Memory B cell (primary cell): ENCODE results near the gene TRPM3.
"Not testable (repeated sequence)": the region's sequence is repeated elsewhere in the genome, so short reads cannot be mapped to it uniquely, and the experiment has no call there.

Source experiments
- ATAC-seq: fragments of 150-1000 bp; cut with Tn5 transposase; 2 replicates; pipeline ENCODE4 v1.10.0; 2021; ENCODE audit warnings: low read depth, mild to moderate bottlenecking, moderate library complexity
- DNase-seq, 2 donors: peaks; one replicate each; pipeline ENCODE4 v3.0.0; 2022; ENCODE audit warnings: low spot score in 2 of 2
- H3K27ac Mint-ChIP-seq: one replicate; pipeline ENCODE4 v1.8.0; 2022; ENCODE audit warnings: mild to moderate bottlenecking, moderate library complexity, mixed read lengths
- H3K27me3 Mint-ChIP-seq: one replicate; pipeline ENCODE4 v1.8.0; 2022; ENCODE audit warnings: mixed read lengths
- H3K36me3 Mint-ChIP-seq: one replicate; pipeline ENCODE4 v1.8.0; 2022; ENCODE audit warnings: mild to moderate bottlenecking, mixed read lengths
- H3K4me1 Mint-ChIP-seq: one replicate; pipeline ENCODE4 v1.8.0; 2022; ENCODE audit warnings: mixed read lengths
- H3K4me3 Mint-ChIP-seq: one replicate; pipeline ENCODE4 v1.8.0; 2022; ENCODE audit warnings: mild to moderate bottlenecking, moderate library complexity, mixed read lengths
- H3K9me3 Mint-ChIP-seq: one replicate; pipeline ENCODE4 v1.8.0; 2022; ENCODE audit warnings: mixed read lengths

TRPM3 gene

GRCh38 chr9:70668751-70669150 is 452.7 kb downstream of the TRPM3 start:
- H3K4me1 Mint-ChIP-seq = peaks cover 2% of the 10 kb centered on the region
- H3K36me3 Mint-ChIP-seq = no peaks in the 10 kb centered on the region
- H3K27me3 Mint-ChIP-seq = peaks cover 2% of the 10 kb centered on the region
- H3K4me3 Mint-ChIP-seq = no peak overlapping the region
- DNase-seq (no peak), ATAC-seq (no peak)
- peaks cover 1% of the 10 kb centered on the region for H3K9me3 Mint-ChIP-seq
- H3K27ac Mint-ChIP-seq = no peak overlapping the region

- H3K36me3 Mint-ChIP-seq = no peaks in the 10 kb centered on the region
- H3K4me1 Mint-ChIP-seq = no peaks in the 10 kb centered on the region
- ATAC-seq (no peak), DNase-seq (no peak)
- H3K27me3 Mint-ChIP-seq = no peaks in the 10 kb centered on the region
- H3K9me3 Mint-ChIP-seq = peaks cover 7% of the 10 kb centered on the region
- no peak overlapping the region for H3K27ac Mint-ChIP-seq
- H3K4me3 Mint-ChIP-seq = no peak overlapping the region
Observed at GRCh38 chr9:70658765-70659164, 462.7 kb downstream of the TRPM3 start.

DNA sequence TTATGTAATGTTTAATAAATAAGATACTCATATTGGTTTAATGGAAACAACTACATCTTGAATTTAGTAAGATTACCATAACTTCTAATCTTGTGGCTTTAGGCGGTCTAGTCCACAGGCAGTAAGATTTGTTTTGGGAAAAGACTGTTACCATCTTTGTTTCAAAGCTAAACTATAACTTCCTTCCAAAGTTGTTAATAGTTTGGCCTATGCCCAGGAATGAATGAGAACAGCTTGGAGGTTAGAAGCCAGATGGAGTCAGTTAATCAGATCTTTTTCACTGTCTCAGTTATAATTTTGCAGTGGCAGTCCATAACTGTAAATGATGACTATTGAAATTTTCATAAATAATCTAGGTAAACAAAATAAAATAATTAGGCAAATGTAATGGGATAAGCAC is 465.1 kb downstream of the TRPM3 start:
- no peaks in the 10 kb centered on the region for H3K27me3 Mint-ChIP-seq
- H3K9me3 Mint-ChIP-seq = peaks cover 5% of the 10 kb centered on the region
- H3K4me3 Mint-ChIP-seq = no peak overlapping the region
- DNase-seq = no peak
- H3K4me1 Mint-ChIP-seq = no peaks in the 10 kb centered on the region
- ATAC-seq = no peak
- H3K36me3 Mint-ChIP-seq = no peaks in the 10 kb centered on the region
- no peak overlapping the region for H3K27ac Mint-ChIP-seq

GRCh38 chr9:70654144-70654543 is 467.3 kb downstream of the TRPM3 start:
- ATAC-seq (no peak), DNase-seq (no peak)
- Mint-ChIP-seq H3K27me3 (no peaks in the 10 kb centered on the region), H3K9me3 (peaks cover 3% of the 10 kb centered on the region), H3K4me1 (no peaks in the 10 kb centered on the region), H3K4me3 (no peak overlapping the region), H3K27ac (no peak overlapping the region), H3K36me3 (no peaks in the 10 kb centered on the region)

- DNase-seq, H3K27ac Mint-ChIP-seq, H3K27me3 Mint-ChIP-seq, H3K36me3 Mint-ChIP-seq, H3K9me3 Mint-ChIP-seq, H3K4me1 Mint-ChIP-seq, ATAC-seq, H3K4me3 Mint-ChIP-seq: not testable (repeated sequence)
Observed at GRCh38 chr9:70644627-70645026, 476.8 kb downstream of the TRPM3 start.

DNA sequence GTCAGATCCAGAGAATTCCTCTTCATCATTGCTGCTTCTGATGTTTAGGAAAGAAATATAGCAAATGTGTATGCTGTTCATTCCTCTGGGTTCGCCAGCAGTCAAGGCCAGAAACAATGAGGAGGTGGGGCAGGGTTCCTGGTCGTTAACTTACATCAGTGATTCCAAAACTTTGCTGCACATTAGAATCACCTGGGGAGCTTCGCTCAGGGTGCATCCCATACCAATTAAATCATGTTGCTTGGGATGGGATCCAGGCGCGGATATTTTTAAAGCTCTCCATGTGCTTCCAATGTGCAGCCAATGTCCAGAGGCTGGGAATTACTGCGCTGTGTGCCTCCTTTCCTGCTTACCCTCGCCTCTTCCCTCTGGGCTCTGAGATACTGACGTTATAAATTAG is 479.1 kb downstream of the TRPM3 start:
- no peaks in the 10 kb centered on the region for H3K9me3 Mint-ChIP-seq
- no peak overlapping the region for H3K27ac Mint-ChIP-seq
- ATAC-seq (no peak), DNase-seq (no peak)
- peaks cover 12% of the 10 kb centered on the region for H3K27me3 Mint-ChIP-seq
- no peak overlapping the region for H3K4me3 Mint-ChIP-seq
- H3K36me3 Mint-ChIP-seq = no peaks in the 10 kb centered on the region
- no peaks in the 10 kb centered on the region for H3K4me1 Mint-ChIP-seq

DNA sequence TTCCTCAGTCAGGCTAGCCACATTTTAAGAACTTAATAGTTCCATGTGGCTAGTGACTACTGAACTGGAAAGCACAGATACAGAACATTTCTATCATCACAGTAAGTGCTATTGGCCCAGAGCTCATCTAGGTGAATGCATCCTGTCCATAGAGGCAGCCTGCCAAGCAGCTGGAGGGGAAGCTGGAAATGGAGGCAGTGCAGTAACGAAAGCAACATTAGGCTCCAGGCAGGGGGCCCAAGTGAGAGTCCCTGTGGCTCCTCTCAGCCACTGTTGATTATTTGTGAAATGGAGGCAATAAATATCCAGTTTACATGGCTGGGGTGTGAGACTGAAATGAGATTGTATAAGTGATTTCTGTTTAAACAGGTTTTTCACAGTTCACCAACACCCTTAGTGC is 479.8 kb downstream of the TRPM3 start:
- Mint-ChIP-seq H3K27ac (no peak overlapping the region), H3K36me3 (no peaks in the 10 kb centered on the region), H3K4me3 (no peak overlapping the region), H3K9me3 (no peaks in the 10 kb centered on the region), H3K27me3 (peaks cover 12% of the 10 kb centered on the region), H3K4me1 (no peaks in the 10 kb centered on the region)
- DNase-seq = no peak
- no peak for ATAC-seq

DNA sequence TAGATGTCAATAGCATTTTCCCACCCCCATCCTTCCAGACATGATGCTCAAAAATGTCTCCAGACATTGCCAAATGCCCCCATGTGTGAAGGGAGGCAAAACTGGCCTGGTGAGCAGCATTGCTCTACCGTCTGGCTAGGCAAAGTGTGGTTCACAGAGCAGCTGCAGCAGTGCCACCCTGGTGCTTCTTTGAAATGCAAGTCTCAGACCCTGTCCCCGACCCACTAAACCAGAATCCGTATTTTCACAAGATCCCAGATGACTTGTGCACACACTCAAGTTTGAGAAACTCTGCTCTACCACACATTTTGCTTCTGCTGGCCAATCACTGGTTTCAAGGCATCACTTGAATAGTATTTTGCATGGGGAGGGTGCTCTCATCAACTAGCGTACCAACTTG is 480.4 kb downstream of the TRPM3 start:
- no peak overlapping the region for H3K27ac Mint-ChIP-seq
- no peak overlapping the region for H3K4me3 Mint-ChIP-seq
- DNase-seq = no peak
- H3K27me3 Mint-ChIP-seq = peaks cover 12% of the 10 kb centered on the region
- H3K4me1 Mint-ChIP-seq = no peaks in the 10 kb centered on the region
- H3K36me3 Mint-ChIP-seq = no peaks in the 10 kb centered on the region
- no peaks in the 10 kb centered on the region for H3K9me3 Mint-ChIP-seq
- no peak for ATAC-seq

DNA sequence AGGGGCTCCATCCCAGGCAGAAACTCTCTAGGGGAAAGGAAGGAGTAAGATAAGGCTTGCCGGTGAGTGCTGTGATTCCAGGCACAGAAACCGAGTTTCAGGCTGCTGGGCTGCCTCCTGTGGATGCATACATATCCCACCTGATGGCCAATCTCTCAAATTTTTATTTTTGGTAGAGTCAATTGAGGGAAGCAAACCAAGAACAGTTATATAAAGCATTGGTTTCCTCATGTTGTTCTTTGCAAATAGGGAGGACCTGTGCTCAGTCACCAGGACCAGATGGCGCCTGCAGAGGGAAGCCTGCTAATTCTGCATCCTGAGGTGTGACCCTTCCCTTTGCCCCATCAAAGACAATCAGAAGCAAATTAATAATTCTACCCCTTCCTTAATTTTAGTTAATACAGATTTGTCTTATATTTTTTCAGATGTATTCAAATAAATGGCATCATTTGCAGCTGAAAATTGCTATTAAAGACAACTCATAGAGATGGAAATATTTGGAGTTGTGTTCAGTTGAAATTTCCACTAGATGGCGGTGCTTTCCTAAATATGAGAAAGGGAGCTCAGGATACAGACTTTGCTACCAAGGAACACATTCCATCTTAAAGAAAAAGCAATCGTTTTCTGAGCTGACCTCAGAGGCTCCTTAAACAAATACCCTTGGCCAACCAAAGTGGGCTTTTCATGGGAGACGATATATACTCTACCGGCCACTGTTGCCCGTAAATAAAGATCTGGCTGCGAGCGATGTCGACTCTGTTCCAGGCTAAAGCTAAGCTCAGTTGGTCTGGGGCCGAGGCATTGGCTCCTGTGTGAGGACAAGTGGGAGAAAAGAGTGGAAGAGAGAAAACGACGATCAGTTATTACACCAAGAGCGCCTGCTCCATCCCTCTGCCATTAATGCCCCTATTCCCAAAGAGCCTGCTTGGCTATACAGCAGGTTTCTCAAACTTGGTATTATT is 481.3 kb downstream of the TRPM3 start:
- Mint-ChIP-seq H3K27me3 (peaks cover 10% of the 10 kb centered on the region), H3K36me3 (no peaks in the 10 kb centered on the region), H3K9me3 (no peaks in the 10 kb centered on the region), H3K4me3 (no peak overlapping the region), H3K27ac (no peak overlapping the region), H3K4me1 (no peaks in the 10 kb centered on the region)
- ATAC-seq (no peak), DNase-seq (no peak)

DNA sequence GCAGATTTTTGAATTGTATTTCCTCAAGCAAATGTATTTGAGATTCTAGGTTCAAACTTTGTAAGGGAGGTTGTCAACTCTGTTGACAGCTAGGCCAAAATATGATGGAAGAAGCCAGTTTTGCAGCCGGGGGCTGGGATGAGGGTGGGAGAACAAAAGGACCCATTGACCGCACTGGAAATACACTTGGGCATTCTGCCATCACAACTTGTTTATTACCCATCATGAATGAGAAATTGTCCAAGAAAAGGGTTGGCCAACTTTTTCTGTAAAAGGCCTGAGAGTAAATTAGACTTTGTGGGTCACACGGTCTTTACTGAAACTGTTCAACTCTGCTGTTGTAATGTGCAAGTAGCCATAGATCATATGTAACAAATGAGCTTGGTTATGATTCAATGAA is 485.6 kb downstream of the TRPM3 start:
- DNase-seq = no peak
- Mint-ChIP-seq H3K27me3 (peaks cover 8% of the 10 kb centered on the region), H3K36me3 (no peaks in the 10 kb centered on the region), H3K9me3 (no peaks in the 10 kb centered on the region), H3K27ac (no peak overlapping the region), H3K4me1 (no peaks in the 10 kb centered on the region), H3K4me3 (no peak overlapping the region)
- ATAC-seq = no peak

DNA sequence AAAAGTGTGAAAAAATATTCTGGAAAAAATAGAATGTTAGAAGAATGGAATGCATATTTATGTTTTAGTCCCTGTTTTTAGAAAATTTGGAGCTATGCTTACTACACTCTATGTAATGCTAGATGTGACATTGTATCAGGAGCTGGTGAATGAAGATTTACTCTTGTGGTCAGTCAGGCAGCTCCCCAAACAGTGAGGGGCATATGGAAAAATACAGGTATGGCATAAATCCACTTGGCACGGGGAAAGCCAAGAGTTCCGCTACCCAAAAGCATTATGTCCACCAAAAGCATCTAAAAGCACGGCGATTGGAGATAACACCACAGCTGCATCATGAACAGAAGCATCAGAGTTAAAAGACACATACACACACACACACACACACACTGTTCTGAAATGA is 486.7 kb downstream of the TRPM3 start:
- H3K9me3 Mint-ChIP-seq = no peaks in the 10 kb centered on the region
- H3K4me3 Mint-ChIP-seq = no peak overlapping the region
- no peak overlapping the region for H3K27ac Mint-ChIP-seq
- no peaks in the 10 kb centered on the region for H3K36me3 Mint-ChIP-seq
- no peaks in the 10 kb centered on the region for H3K4me1 Mint-ChIP-seq
- ATAC-seq (no peak), DNase-seq (no peak)
- H3K27me3 Mint-ChIP-seq = peaks cover 8% of the 10 kb centered on the region

- Mint-ChIP-seq H3K27me3 (peaks cover 8% of the 10 kb centered on the region), H3K27ac (no peak overlapping the region), H3K9me3 (no peaks in the 10 kb centered on the region), H3K36me3 (no peaks in the 10 kb centered on the region), H3K4me1 (no peaks in the 10 kb centered on the region), H3K4me3 (no peak overlapping the region)
- no peak for ATAC-seq
- DNase-seq = no peak
Observed at GRCh38 chr9:70630971-70631370, 490.4 kb downstream of the TRPM3 start.

GRCh38 chr9:70629080-70629685 is 492.2 kb downstream of the TRPM3 start:
- not testable (repeated sequence) for ATAC-seq, H3K27me3 Mint-ChIP-seq, DNase-seq, H3K27ac Mint-ChIP-seq, H3K36me3 Mint-ChIP-seq, H3K4me3 Mint-ChIP-seq, H3K4me1 Mint-ChIP-seq, H3K9me3 Mint-ChIP-seq

GRCh38 chr9:70625078-70625477 is 496.3 kb downstream of the TRPM3 start:
- DNase-seq (no peak), ATAC-seq (no peak)
- Mint-ChIP-seq H3K4me3 (no peak overlapping the region), H3K27ac (no peak overlapping the region), H3K9me3 (no peaks in the 10 kb centered on the region), H3K36me3 (no peaks in the 10 kb centered on the region), H3K4me1 (no peaks in the 10 kb centered on the region), H3K27me3 (peaks cover 3% of the 10 kb centered on the region)

- Mint-ChIP-seq H3K27ac (no peak overlapping the region), H3K9me3 (no peaks in the 10 kb centered on the region), H3K36me3 (no peaks in the 10 kb centered on the region), H3K4me3 (no peak overlapping the region), H3K27me3 (peaks cover 3% of the 10 kb centered on the region), H3K4me1 (no peaks in the 10 kb centered on the region)
- ATAC-seq = no peak
- DNase-seq = no peak
Observed at GRCh38 chr9:70618784-70619183, 502.6 kb downstream of the TRPM3 start.
